ENCODE data around the gene NUMB. TPM values are rescaled to one million over a fixed set of nuclear protein-coding genes. Genes with fewer than 3 reads are reported as not detected.

NUMB gene
- total RNA-seq, 1 experiment from 2014 or later = 46.5 TPM

GRCh38 chr14:73237219-73237785 lies 221.0 kb downstream of the NUMB start, which contains the start of gene PAPLN:
Gene PAPLN (plus strand): TSS chr14:73237506. CDS start chr14:73239779, 2,273 bp downstream.
- Histone ChIP-seq H2AK5ac (ENCODE audit: insufficient read length, low read length) (no peak within 1 kb of the TSS), H3K56ac (ENCODE audit: insufficient read length, low read depth, low read length) (no peak within 1 kb of the TSS), H4K8ac (replicated peaks; ENCODE audit: insufficient read length, low read depth, low read length) (no peak within 1 kb of the TSS), H3K79me1 (ENCODE audit: insufficient read depth, low read depth, low read length, poor library complexity, severe bottlenecking) (no peaks in the 10 kb centered on the region), H3K27me3 (ENCODE audit: insufficient read depth, low read length) (peaks cover 22% of the 10 kb centered on the region), H3K79me2 (ENCODE audit: insufficient read depth, low read length) (no peaks in the 10 kb centered on the region), H3T11ph (ENCODE audit: low read length) (no peak within 1 kb of the TSS), H3K9ac (ENCODE audit: extremely low read depth, insufficient read length, low read length) (peak within 1 kb of the TSS; percentile 25), H3K27ac (ENCODE audit: insufficient read length, low read depth, low read length) (no peak within 1 kb of the TSS), H4K5ac (ENCODE audit: insufficient read length, low read depth, low read length) (no peak within 1 kb of the TSS), H3K23ac (ENCODE audit: insufficient read length, low read depth, low read length) (no peak within 1 kb of the TSS), H2BK120ac (ENCODE audit: low read depth, low read length, poor library complexity, severe bottlenecking) (no peak within 1 kb of the TSS), H3K4ac (ENCODE audit: low read depth, low read length) (no peak within 1 kb of the TSS), H2BK20ac (ENCODE audit: low read depth, low read length, poor library complexity, severe bottlenecking) (no peak within 1 kb of the TSS), H3K18ac (ENCODE audit: insufficient read length, low read depth, low read length) (peak within 1 kb of the TSS; percentile 49), H3K4me2 (ENCODE audit: insufficient read depth, insufficient read length, low read length) (peak within 1 kb of the TSS; percentile 86), H2BK12ac (ENCODE audit: insufficient read length, low read depth, low read length) (no peak within 1 kb of the TSS), H3K14ac (ENCODE audit: insufficient read depth, low read length) (no peak within 1 kb of the TSS; the same call in 1 of the 2 replicates), H4K91ac (ENCODE audit: insufficient read length, low read depth, low read length) (no peak within 1 kb of the TSS), H2BK5ac (ENCODE audit: insufficient read length, low read length) (no peak within 1 kb of the TSS), H4K20me1 (ENCODE audit: control insufficient read depth, insufficient read depth, insufficient read length) (no peaks in the 10 kb centered on the region), H3K4me1 (ENCODE audit: insufficient read depth, low read length) (peaks cover 7% of the 10 kb centered on the region; the same call in 1 of the 2 replicates), H2BK15ac (ENCODE audit: low read depth, low read length) (no peak within 1 kb of the TSS), H3K23me2 (ENCODE audit: insufficient read length, low read depth, low read length, poor library complexity, severe bottlenecking) (peaks cover 16% of the 10 kb centered on the region), H3K9me3 (ENCODE audit: control insufficient read depth, low read depth, low read length) (no peaks in the 10 kb centered on the region), H2AFZ (ENCODE audit: low read length) (no peak within 1 kb of the TSS)
- peak within 1 kb of the TSS; percentile 57 to 85 for H3K4me3 Mint-ChIP-seq
- H3K27ac Mint-ChIP-seq = peak within 1 kb of the TSS in 1 of 3 experiments; percentile 29; a peak in 2 of 7 replicates
- peaks cover 72% of the 10 kb centered on the region for H3K27me3 Mint-ChIP-seq (ENCODE audit: low read depth)
- TF ChIP-seq CTCF (conservative IDR thresholded peaks at IDR 0.05) = no peak
- no peak for DNase-seq
- WGBS (ENCODE audit: extremely low coverage, insufficient read length, low lambda C conversion rate) = no CpG with 5 or more reads among the region's 48 CpGs
- H3K36me3 Mint-ChIP-seq (ENCODE audit: insufficient read depth in 1 of 3, low read depth in 3 of 3) = peaks cover 0 to 3% (median 0%) of the 10 kb centered on the region in 3 experiments; a peak in 1 of 7 replicates
- H3K4me1 Mint-ChIP-seq = peaks cover 66 to 72% of the 10 kb centered on the region in 2 experiments
- H3K9me3 Mint-ChIP-seq = no peaks in the 10 kb centered on the region; a peak in 1 of 5 replicates
